SU-DHL-6 (cell line): Measurements from ENCODE around the gene KRABD2.
"Not testable (repeated sequence)": the region's sequence is repeated elsewhere in the genome, so short reads cannot be mapped to it uniquely, and the experiment has no call there.

ENCODE experiments used
- H2AFZ ChIP-seq: fragments of 200-600 bp; sonication (generic); 2 replicates; pipeline ENCODE4 v1.6.1; 2014; ENCODE audit warnings: low read depth, mild to moderate bottlenecking, moderate library complexity, mixed read lengths, antibody characterized with exemption, low read length; ENCODE audit not compliant: severe bottlenecking
- H3F3A ChIP-seq: fragments of 200-600 bp; shearing (Covaris generic); 2 replicates; pipeline ENCODE4 v1.6.0; 2016; ENCODE audit warnings: antibody characterized with exemption, mild to moderate bottlenecking; ENCODE audit not compliant: insufficient read depth
- H3K27ac ChIP-seq: fragments of 200-600 bp; sonication (generic); 2 replicates; pipeline ENCODE4 v1.5.1; 2016; ENCODE audit warnings: low read depth, mild to moderate bottlenecking, low read length, moderate library complexity, mixed read lengths
- H3K27me3 ChIP-seq: fragments of 200-600 bp; sonication (generic), shearing (Covaris generic); 2 replicates; pipeline ENCODE4 v1.6.0; 2014; ENCODE audit warnings: mild to moderate bottlenecking, low read length
- H3K36me3 ChIP-seq: fragments of 200-600 bp; sonication (generic); 2 replicates; pipeline ENCODE4 v1.6.1; 2014; ENCODE audit warnings: mild to moderate bottlenecking, low read length, mixed read lengths
- H3K4me2 ChIP-seq: fragments of 300-600, 200-600 bp; shearing (Covaris generic), sonication (generic); 2 replicates; pipeline ENCODE4 v1.6.0; 2014; ENCODE audit warnings: low read length, low read depth, mild to moderate bottlenecking; ENCODE audit not compliant: poor library complexity, severe bottlenecking
- H3K4me3 ChIP-seq: fragments of 200-600 bp; sonication (generic); 2 replicates; pipeline ENCODE4 v1.5.1; 2014; ENCODE audit warnings: antibody characterized with exemption, low read length, mild to moderate bottlenecking, mixed read lengths; ENCODE audit not compliant: insufficient read depth, poor library complexity, severe bottlenecking
- H3K79me2 ChIP-seq: fragments of 200-600 bp; sonication (generic); 2 replicates; pipeline ENCODE4 v1.6.1; 2014; ENCODE audit warnings: mild to moderate bottlenecking, low read length, moderate library complexity; ENCODE audit not compliant: insufficient read depth
- H3K9ac ChIP-seq: fragments of 200-600 bp; sonication (generic); 2 replicates; pipeline ENCODE4 v1.7.0; 2014; ENCODE audit warnings: mild to moderate bottlenecking, low read length
- H3K9me2 ChIP-seq: fragments of 200-600 bp; sonication (generic); replicated peaks from 2 replicates; pipeline ENCODE4 v1.6.1; 2014; ENCODE audit warnings: low read length; ENCODE audit not compliant: insufficient read depth
- H3K9me3 ChIP-seq: fragments of 200-600 bp; sonication (generic); 2 replicates; pipeline ENCODE4 v1.6.1; 2014; ENCODE audit warnings: low read length, mixed read lengths; ENCODE audit not compliant: insufficient read depth
- H4K20me1 ChIP-seq: fragments of 200-600 bp; sonication (generic); 2 replicates; pipeline ENCODE4 v1.6.1; 2014; ENCODE audit warnings: low read depth, mild to moderate bottlenecking, antibody characterized with exemption, low read length, moderate library complexity, mixed read lengths
- CTCF ChIP-seq: fragments of 200-600 bp; sonication (generic); IDR thresholded peaks from one replicate; pipeline ENCODE4 v1.5.1; 2017; ENCODE audit warnings: antibody characterized with exemption, mild to moderate bottlenecking, low read length, moderate library complexity; ENCODE audit not compliant: insufficient read depth, poor library complexity, severe bottlenecking
- EZH2phosphoT487 ChIP-seq: fragments of 200-600 bp; sonication (generic), shearing (Covaris generic); conservative IDR thresholded peaks from 2 replicates; pipeline ENCODE4 v1.6.1; 2018; ENCODE audit warnings: mild to moderate bottlenecking, antibody characterized with exemption, low read length, moderate library complexity, mixed read lengths

Gene KRABD2

GRCh38 chr17:8380049-8380448 lies 3.5 kb upstream of the KRABD2 start:
- Histone ChIP-seq H3K36me3 (peaks cover 44% of the 10 kb centered on the region), H3K9ac (peak overlapping the region; percentile 85; the same call in 1 of the 2 replicates), H3K4me2 (peak overlapping the region; percentile 81), H3K79me2 (peaks cover 33% of the 10 kb centered on the region), H3K27ac (peak overlapping the region; percentile 38; the same call in 1 of the 2 replicates), H3K9me2 (no peaks in the 10 kb centered on the region), H3F3A (peaks cover 61% of the 10 kb centered on the region), H3K4me3 (no peak overlapping the region), H3K27me3 (no peaks in the 10 kb centered on the region), H2AFZ (no peak overlapping the region), H4K20me1 (peaks cover 19% of the 10 kb centered on the region), H3K9me3 (no peaks in the 10 kb centered on the region)
- TF ChIP-seq EZH2phosphoT487 (no peak), CTCF (no peak)

- H3F3A ChIP-seq, result peaks cover 61% of the 10 kb centered on the region
- H3K36me3 ChIP-seq, result peaks cover 44% of the 10 kb centered on the region
- H3K9me3 ChIP-seq, H3K27me3 ChIP-seq, H3K9me2 ChIP-seq, H3K4me3 ChIP-seq, H3K9ac ChIP-seq, H3K4me2 ChIP-seq, H3K27ac ChIP-seq, H2AFZ ChIP-seq: not testable (repeated sequence)
- H3K79me2 ChIP-seq, result peaks cover 33% of the 10 kb centered on the region
- H4K20me1 ChIP-seq, result peaks cover 19% of the 10 kb centered on the region
Measured at GRCh38 chr17:8378117-8378516, 1.6 kb upstream of the KRABD2 start.

GRCh38 chr17:8377422-8377821 lies 918 bp upstream of the KRABD2 start:
- Histone ChIP-seq H3K4me3 (no peak overlapping the region), H3K9me2 (no peaks in the 10 kb centered on the region), H3K36me3 (peaks cover 44% of the 10 kb centered on the region), H3K27ac (peak overlapping the region; percentile 51; the same call in 1 of the 2 replicates), H3K9ac (no peak overlapping the region), H4K20me1 (peaks cover 19% of the 10 kb centered on the region), H3K79me2 (peaks cover 27% of the 10 kb centered on the region), H3K4me2 (peak overlapping the region; percentile 56), H3F3A (peaks cover 58% of the 10 kb centered on the region), H2AFZ (no peak overlapping the region), H3K27me3 (no peaks in the 10 kb centered on the region), H3K9me3 (no peaks in the 10 kb centered on the region)
- TF ChIP-seq CTCF (no peak), EZH2phosphoT487 (no peak)

GRCh38 chr17:8375738-8376259 lies 705 bp downstream of the KRABD2 start:
- peaks cover 42% of the 10 kb centered on the region for H3F3A ChIP-seq
- no peak overlapping the region for H2AFZ ChIP-seq
- no peaks in the 10 kb centered on the region for H3K9me2 ChIP-seq
- H3K4me2 ChIP-seq, result peak overlapping the region; percentile 56
- peaks cover 11% of the 10 kb centered on the region for H4K20me1 ChIP-seq
- TF ChIP-seq EZH2phosphoT487 (no peak), CTCF (no peak)
- no peaks in the 10 kb centered on the region for H3K9me3 ChIP-seq
- H3K27me3 ChIP-seq, result no peaks in the 10 kb centered on the region
- peak overlapping the region; percentile 45 for H3K4me3 ChIP-seq
- no peak overlapping the region for H3K27ac ChIP-seq
- H3K9ac ChIP-seq, result peak overlapping the region; percentile 62
- H3K36me3 ChIP-seq, result peaks cover 28% of the 10 kb centered on the region
- H3K79me2 ChIP-seq, result peaks cover 11% of the 10 kb centered on the region

GRCh38 chr17:8373856-8374255 lies 2.6 kb downstream of the KRABD2 start:
- H3K27me3 ChIP-seq, H3K79me2 ChIP-seq, H3K27ac ChIP-seq, H3K9ac ChIP-seq, H3K4me3 ChIP-seq, H4K20me1 ChIP-seq, H3K4me2 ChIP-seq, H2AFZ ChIP-seq, H3K9me2 ChIP-seq, H3K9me3 ChIP-seq: not testable (repeated sequence)
- Histone ChIP-seq H3K36me3 (peaks cover 14% of the 10 kb centered on the region; the same call in 1 of the 2 replicates), H3F3A (peaks cover 23% of the 10 kb centered on the region)
